ENCODE data around the gene WNT3A. TPM values are rescaled to one million over a fixed set of nuclear protein-coding genes. Genes with fewer than 3 reads are reported as not detected.
A peak's percentile ranks its signal among the peaks of the same experiment; 100 is the strongest.

The WNT3A gene
- total and polyA plus RNA-seq, 3 donors from 2014 or later, result 0.08 to 0.19 (median 0.13) TPM

DNA sequence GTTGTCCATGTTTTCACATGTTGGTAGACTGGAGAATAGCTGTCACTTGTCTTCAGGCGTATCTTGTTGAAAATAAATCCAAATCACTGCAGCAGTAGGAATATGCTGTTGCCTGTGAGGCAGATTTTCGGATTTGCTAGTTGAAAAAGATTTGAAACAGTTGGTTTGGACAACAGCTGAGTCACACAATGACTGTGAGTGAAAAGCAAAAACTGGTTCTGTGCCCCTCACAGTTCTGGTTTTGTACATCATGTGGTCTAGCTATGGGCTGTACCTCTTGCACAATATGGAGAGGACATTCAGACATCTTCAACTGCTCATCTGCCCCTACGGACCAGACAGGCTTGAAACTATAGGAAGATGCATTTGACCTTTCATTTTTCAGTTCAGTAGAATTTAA is 77.5 kb downstream of the WNT3A start:
- Histone ChIP-seq H3K9me3 (no peaks in the 10 kb centered on the region), H3K4me1 (peaks cover 58% of the 10 kb centered on the region), H3K27me3 (no peaks in the 10 kb centered on the region), H3K36me3 (ENCODE audit: low read depth, missing control alignments) (no peaks in the 10 kb centered on the region), H3K27ac (peak overlapping the region; percentile 99 to 100), H3K4me3 (peak overlapping the region in 1 of 2 donors; percentile 100)
- intact Hi-C loops (cut with DNase I; ENCODE audit: low total_unique reads), result no loop called here
- no peak for TF ChIP-seq POLR2A (IDR thresholded peaks at IDR 0.05)
- TF ChIP-seq, protein P1, sequence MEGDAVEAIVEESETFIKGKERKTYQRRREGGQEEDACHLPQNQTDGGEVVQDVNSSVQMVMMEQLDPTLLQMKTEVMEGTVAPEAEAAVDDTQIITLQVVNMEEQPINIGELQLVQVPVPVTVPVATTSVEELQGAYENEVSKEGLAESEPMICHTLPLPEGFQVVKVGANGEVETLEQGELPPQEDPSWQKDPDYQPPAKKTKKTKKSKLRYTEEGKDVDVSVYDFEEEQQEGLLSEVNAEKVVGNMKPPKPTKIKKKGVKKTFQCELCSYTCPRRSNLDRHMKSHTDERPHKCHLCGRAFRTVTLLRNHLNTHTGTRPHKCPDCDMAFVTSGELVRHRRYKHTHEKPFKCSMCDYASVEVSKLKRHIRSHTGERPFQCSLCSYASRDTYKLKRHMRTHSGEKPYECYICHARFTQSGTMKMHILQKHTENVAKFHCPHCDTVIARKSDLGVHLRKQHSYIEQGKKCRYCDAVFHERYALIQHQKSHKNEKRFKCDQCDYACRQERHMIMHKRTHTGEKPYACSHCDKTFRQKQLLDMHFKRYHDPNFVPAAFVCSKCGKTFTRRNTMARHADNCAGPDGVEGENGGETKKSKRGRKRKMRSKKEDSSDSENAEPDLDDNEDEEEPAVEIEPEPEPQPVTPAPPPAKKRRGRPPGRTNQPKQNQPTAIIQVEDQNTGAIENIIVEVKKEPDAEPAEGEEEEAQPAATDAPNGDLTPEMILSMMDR (IDR thresholded peaks at IDR 0.05), result no peak
- no peak for DNase-seq
- WGBS, 2 donors, result 6 to 7% methylated on average over 3 of the region's 3 CpGs

DNA sequence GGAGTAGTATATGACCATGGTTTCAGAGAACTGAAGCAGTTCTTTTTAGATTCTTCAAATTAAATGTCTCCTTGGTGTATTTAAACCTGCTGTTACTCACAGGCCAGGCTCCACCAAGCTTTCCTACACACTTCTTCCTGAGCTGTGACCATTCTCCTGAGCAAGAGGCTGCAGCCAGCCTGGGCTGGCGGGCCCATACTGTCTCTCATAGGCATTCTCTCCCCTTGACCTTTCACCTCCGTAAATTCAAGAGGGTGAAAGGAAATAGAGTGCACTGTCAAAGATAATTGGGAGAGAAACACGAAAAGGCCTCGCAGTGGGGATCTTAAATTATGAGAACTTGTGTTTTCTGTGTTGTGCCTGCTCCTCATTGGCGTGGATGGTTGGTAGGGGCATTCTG is 78.0 kb downstream of the WNT3A start:
- Histone ChIP-seq H3K27ac (peak overlapping the region in 1 of 2 donors; percentile 46), H3K4me1 (peaks cover 63% of the 10 kb centered on the region), H3K27me3 (no peaks in the 10 kb centered on the region), H3K36me3 (ENCODE audit: low read depth, missing control alignments) (no peaks in the 10 kb centered on the region), H3K9me3 (no peaks in the 10 kb centered on the region), H3K4me3 (no peak overlapping the region)
- 20 to 25% methylated on average over 5 of the region's 5 CpGs for WGBS, 2 donors
- no peak for DNase-seq
- intact Hi-C loops (cut with DNase I; ENCODE audit: low total_unique reads), result no loop called here
- TF ChIP-seq POLR2A (IDR thresholded peaks at IDR 0.05), result no peak
- TF ChIP-seq, protein P1 (IDR thresholded peaks at IDR 0.05), result no peak

DNA sequence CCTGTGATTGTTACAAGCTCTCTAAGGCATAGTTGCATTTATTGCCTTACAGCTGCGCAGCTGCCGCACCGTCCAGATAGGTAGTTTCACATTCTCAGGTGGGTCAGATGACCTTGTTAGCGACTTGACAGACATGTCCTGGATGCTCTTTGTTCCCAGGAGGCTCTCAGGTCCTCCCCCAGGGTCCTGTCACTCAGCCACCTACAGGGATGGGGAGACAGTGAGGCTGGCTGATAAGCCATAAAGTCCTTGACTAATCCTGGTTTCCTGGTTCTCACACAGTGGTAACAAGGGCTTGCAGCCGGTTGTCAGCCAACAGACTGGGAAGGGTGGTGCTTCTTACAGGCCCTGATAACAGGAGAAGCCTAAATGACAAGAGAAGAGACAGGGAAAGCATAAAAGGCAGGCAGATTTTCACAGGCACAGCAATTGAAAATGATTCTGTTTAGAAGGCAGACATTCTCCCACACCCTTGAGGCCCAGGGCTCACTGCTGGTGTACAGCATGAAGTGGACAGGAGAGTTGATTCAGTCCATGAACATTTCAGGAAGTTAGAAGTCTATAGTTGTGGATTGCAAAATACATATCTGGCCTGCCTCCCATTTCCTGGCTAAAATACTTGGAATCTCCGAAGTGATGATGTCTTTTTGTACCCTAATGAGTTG is 78.6 kb downstream of the WNT3A start:
- WGBS, 2 donors, result 36 to 44% methylated on average over 6 of the region's 6 CpGs
- Histone ChIP-seq H3K27me3 (no peaks in the 10 kb centered on the region), H3K27ac (peak overlapping the region in 1 of 2 donors; percentile 46), H3K4me1 (peaks cover 68% of the 10 kb centered on the region), H3K36me3 (ENCODE audit: low read depth, missing control alignments) (no peaks in the 10 kb centered on the region), H3K4me3 (no peak overlapping the region), H3K9me3 (no peaks in the 10 kb centered on the region)
- TF ChIP-seq POLR2A (IDR thresholded peaks at IDR 0.05), result no peak
- TF ChIP-seq, protein P1 (IDR thresholded peaks at IDR 0.05), result no peak
- no peak for DNase-seq
- intact Hi-C loops (cut with DNase I; ENCODE audit: low total_unique reads), result no loop called here

DNA sequence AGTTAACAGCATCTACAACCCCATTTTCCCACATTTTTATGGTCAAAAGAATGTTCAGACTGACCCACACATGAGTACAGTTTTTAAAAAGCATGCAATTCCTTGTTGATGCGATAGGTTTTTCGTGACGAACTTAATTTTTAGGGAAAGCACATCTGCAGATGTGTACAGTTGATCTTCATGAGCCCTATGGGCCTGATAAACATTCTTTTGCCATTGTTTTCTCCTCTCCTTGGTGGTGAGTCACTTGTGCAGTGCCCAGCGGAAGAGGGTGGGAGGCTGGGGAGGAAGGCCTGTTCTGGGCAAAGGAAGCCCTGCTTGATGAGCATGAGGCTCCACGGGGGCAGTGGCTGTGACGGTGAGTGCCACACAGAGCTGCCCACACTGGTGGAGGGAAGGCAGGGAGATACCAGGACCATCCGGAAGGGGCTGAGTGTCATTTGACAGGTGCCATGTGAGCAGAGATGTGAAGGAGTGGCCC is 81.0 kb downstream of the WNT3A start:
- peak; percentile 38 for DNase-seq
- no peaks in the 10 kb centered on the region for H3K27me3 ChIP-seq
- intact Hi-C loops (cut with DNase I; ENCODE audit: low total_unique reads), result no loop called here
- TF ChIP-seq POLR2A (IDR thresholded peaks at IDR 0.05), result no peak
- TF ChIP-seq, protein P1 (IDR thresholded peaks at IDR 0.05), result no peak
- H3K36me3 ChIP-seq (ENCODE audit: low read depth, missing control alignments), result no peaks in the 10 kb centered on the region
- H3K4me1 ChIP-seq, result peaks cover 63% of the 10 kb centered on the region
- no peaks in the 10 kb centered on the region for H3K9me3 ChIP-seq
- no peak overlapping the region for H3K4me3 ChIP-seq
- H3K27ac ChIP-seq, result no peak overlapping the region
- WGBS, 2 donors, result 47 to 65% methylated on average over 7 of the region's 7 CpGs
